GM21526 (cell line): Measurements from ENCODE around the gene ARFRP1.
"Not testable (repeated sequence)": the region's sequence is repeated elsewhere in the genome, so short reads cannot be mapped to it uniquely, and the experiment has no call there.

Source experiments
- ATAC-seq: cut with Tn5 transposase; IDR thresholded peaks from one replicate; pipeline ENCODE4 v1.9.1; 2021; ENCODE audit warnings: moderate library complexity; ENCODE audit not compliant: unreplicated experiment, low FRiP score

The ARFRP1 gene

GRCh38 chr20:63659370-63659769 lies 48.4 kb downstream of the ARFRP1 start:
- ATAC-seq, result no peak

GRCh38 chr20:63658749-63659187 lies 49.0 kb downstream of the ARFRP1 start:
- ATAC-seq, result no peak

- ATAC-seq, result peak; percentile 57
These were observed 49.6 kb downstream of the ARFRP1 start, which contains the start of gene RTEL1 for GRCh38 chr20:63657937-63658748. RTEL1 (plus strand) TSS chr20:63658312; CDS start chr20:63659403, 1,091 bp downstream.

GRCh38 chr20:63657260-63657936 lies 50.4 kb downstream of the ARFRP1 start:
- peak; percentile 4 for ATAC-seq

GRCh38 chr20:63656451-63656850 lies 51.3 kb downstream of the ARFRP1 start:
- no peak for ATAC-seq

GRCh38 chr20:63655249-63655648 lies 52.5 kb downstream of the ARFRP1 start:
- ATAC-seq, result no peak

GRCh38 chr20:63653974-63654668 lies 53.7 kb downstream of the ARFRP1 start:
- no peak for ATAC-seq

- ATAC-seq, result no peak
These were observed 54.5 kb downstream of the ARFRP1 start, which contains the start of gene STMN3 for GRCh38 chr20:63653041-63653973. STMN3 (minus strand) TSS chr20:63653424; CDS start chr20:63653345, 79 bp downstream.

GRCh38 chr20:63652192-63652980 lies 55.4 kb downstream of the ARFRP1 start:
- no peak for ATAC-seq

GRCh38 chr20:63651942-63652191 lies 55.9 kb downstream of the ARFRP1 start:
- no peak for ATAC-seq

GRCh38 chr20:63650486-63650885 lies 57.3 kb downstream of the ARFRP1 start:
- not testable (repeated sequence) for ATAC-seq

- no peak for ATAC-seq
These were observed 58.7 kb downstream of the ARFRP1 start for GRCh38 chr20:63648895-63649589.
